HepG2 (cell line): Measurements from ENCODE around the gene BCL7A. TPM values are rescaled to one million over a fixed set of nuclear protein-coding genes. Genes with fewer than 3 reads are reported as not detected.

Experiments used
- ATAC-seq: fragments of 200-7000 bp; cut with Tn5 transposase; 3 replicates; pipeline ENCODE4 v1.9.1; 2020; ENCODE audit warnings: mild to moderate bottlenecking, moderate library complexity
- BruUV-seq: library from RNA; stranded (reverse); fragments of 400-500 nt; replicated peaks from 2 replicates; lab custom pipeline; 2021; lab: Mats Ljungman, UMichigan
- CTCF ChIA-PET: fragments of 300-600 bp; formaldehyde crosslinking; extraction: SDS; loops from one replicate; lab custom pipeline; 2021; ENCODE audit warnings: low total read pairs, inconsistent platforms, low intra/inter-chr PET ratio; lab: Yijun Ruan, JAX
- POLR2A ChIA-PET: fragments of 350-600 bp; sonication (Branson Sonifier 250); formaldehyde crosslinking; loops from one replicate; lab custom pipeline; 2020; ENCODE audit warnings: antibody characterized with exemption, inconsistent platforms; lab: Yijun Ruan, JAX
- DNase-seq: peaks from one replicate; pipeline ENCODE4 v3.0.0-alpha.2; 2015; ENCODE audit warnings: low spot score
- FAIRE-seq: peaks from 3 replicates; lab custom pipeline; 2011; peaks lifted over from hg19 to GRCh38; lab: Jason Lieb, UNC
- H2AFZ ChIP-seq: one replicate; pipeline ENCODE4 v1.6.1; 2011; ENCODE audit warnings: low read length, inconsistent platforms
- H3K27ac ChIP-seq: fragments of 300-600 bp; 3 replicates; pipeline ENCODE4 v1.8.0; 2011; ENCODE audit warnings: mixed run types, mild to moderate bottlenecking, mixed read lengths, low read length, inconsistent platforms; ENCODE audit not compliant: insufficient read depth; ENCODE audit errors: extremely low read length
- H3K27me3 ChIP-seq, 2 experiments: fragments of 200-600 bp in 1 of 2; 2 replicates in 1 of 2; 3 replicates in 1 of 2; pipeline versions ENCODE4 v1.6.0 to v1.8.0; 2011; ENCODE audit warnings: low read length in 2 of 2, mild to moderate bottlenecking in 2 of 2, moderate library complexity in 2 of 2, inconsistent platforms in 1 of 2; ENCODE audit not compliant: insufficient read depth in 2 of 2, control insufficient read depth in 1 of 2
- H3K36me3 ChIP-seq, 2 experiments: fragments of 200-600 bp in 1 of 2; replicated peaks in 1 of 2; 2 replicates in 1 of 2; 3 replicates in 1 of 2; pipeline versions ENCODE4 v1.5.1 to v1.8.0; 2011; ENCODE audit warnings: low read length in 2 of 2, inconsistent platforms in 1 of 2; ENCODE audit not compliant: insufficient read depth in 2 of 2, control insufficient read depth in 1 of 2
- H3K4me1 ChIP-seq: 2 replicates; pipeline ENCODE4 v1.5.1; 2012; ENCODE audit warnings: low read length, inconsistent platforms; ENCODE audit not compliant: insufficient read depth
- H3K4me2 ChIP-seq: 2 replicates; pipeline ENCODE4 v1.6.0; 2011; ENCODE audit warnings: low read depth, low read length, inconsistent platforms
- H3K4me3 ChIP-seq, 3 experiments: fragments of 200-600 bp in 1 of 3; sonication (generic), shearing (Covaris generic) in 1 of 3; replicated peaks in 1 of 3; 2 replicates each; pipeline ENCODE4 v1.5.1; 2011 to 2016; ENCODE audit warnings: low read length in 3 of 3, inconsistent platforms in 2 of 3, low read depth in 2 of 3, mild to moderate bottlenecking in 2 of 3, control low read depth in 1 of 3, mixed read lengths in 1 of 3; ENCODE audit not compliant: insufficient read depth in 1 of 3
- H3K79me2 ChIP-seq: one replicate; pipeline ENCODE4 v1.6.1; 2011; ENCODE audit warnings: low read length, inconsistent platforms; ENCODE audit not compliant: insufficient read depth
- H3K9ac ChIP-seq: 2 replicates; pipeline ENCODE4 v1.6.0; 2011; ENCODE audit warnings: mild to moderate bottlenecking, low read depth, low read length, inconsistent platforms; ENCODE audit not compliant: insufficient read depth
- H3K9me3 ChIP-seq: 2 replicates; pipeline ENCODE4 v1.5.1; 2012; ENCODE audit warnings: mild to moderate bottlenecking, low read length
- H4K20me1 ChIP-seq: 2 replicates; pipeline ENCODE4 v1.6.0; 2011; ENCODE audit warnings: inconsistent platforms, mild to moderate bottlenecking, low read length, moderate library complexity; ENCODE audit not compliant: insufficient read depth
- FLYWCH1 ChIP-seq: sonication (generic); formaldehyde crosslinking; IDR thresholded peaks from 2 replicates; pipeline ENCODE4 v1.8.1; 2023; ENCODE audit warnings: mild to moderate bottlenecking, missing genetic modification reagents
- FOXP1 ChIP-seq, 2 experiments: fragments of 450-650 bp in 1 of 2; IDR thresholded peaks; 2 replicates each; pipeline ENCODE4 v1.6.1; 2017 to 2018; ENCODE audit warnings: antibody characterized with exemption in 1 of 2
- HES4 ChIP-seq: sonication (generic); formaldehyde crosslinking; IDR thresholded peaks from 2 replicates; pipeline ENCODE4 v1.9.0; 2021; ENCODE audit warnings: mild to moderate bottlenecking, missing genetic modification reagents, borderline replicate concordance
- MLLT10 ChIP-seq: sonication (generic); formaldehyde crosslinking; IDR thresholded peaks from 2 replicates; pipeline ENCODE4 v1.4.0; 2020; ENCODE audit warnings: missing genetic modification reagents
- NFE2L2 ChIP-seq: fragments of 150-350 bp; IDR thresholded peaks from 2 replicates; pipeline ENCODE4 v1.6.1; 2014; ENCODE audit warnings: low read length
- RFX5 ChIP-seq: IDR thresholded peaks from 2 replicates; pipeline ENCODE4 v1.6.1; 2011; ENCODE audit warnings: low read depth, low read length, improper control_type of control experiment
- RFXANK ChIP-seq: IDR thresholded peaks from 2 replicates; pipeline ENCODE4 v1.6.1; 2016
- SOX13 ChIP-seq, 3 experiments: fragments of 450-650 bp in 1 of 3; sonication (generic) in 1 of 3; formaldehyde crosslinking in 1 of 3; IDR thresholded peaks in 2 of 3; conservative IDR thresholded peaks in 1 of 3; 2 replicates each; pipeline versions ENCODE4 v1.5.0 to v1.6.1; 2016 to 2020; ENCODE audit warnings: antibody characterized with exemption in 1 of 3, mild to moderate bottlenecking in 1 of 3, missing compliant biosample characterization in 1 of 3, missing genetic modification reagents in 1 of 3, moderate library complexity in 1 of 3
- SYNCRIP ChIP-seq: fragments of 200-400 bp; formaldehyde crosslinking; IDR thresholded peaks from 2 replicates; pipeline ENCODE4 v1.6.1; 2018; ENCODE audit warnings: mild to moderate bottlenecking, low read depth, low read length; ENCODE audit not compliant: insufficient read depth
- TMF1 ChIP-seq: sonication (generic); formaldehyde crosslinking; IDR thresholded peaks from 2 replicates; pipeline ENCODE4 v1.8.1; 2022; ENCODE audit warnings: low read depth, missing genetic modification reagents
- ZFP41 ChIP-seq: sonication (generic); formaldehyde crosslinking; IDR thresholded peaks from 2 replicates; pipeline ENCODE4 v1.4.0; 2020; ENCODE audit warnings: mild to moderate bottlenecking, missing genetic modification reagents, borderline replicate concordance
- ZNF143 ChIP-seq: sonication (generic); formaldehyde crosslinking; IDR thresholded peaks from 2 replicates; pipeline ENCODE4 v1.4.0; 2020; ENCODE audit warnings: missing genetic modification reagents
- ZNF234 ChIP-seq: sonication (generic); formaldehyde crosslinking; conservative IDR thresholded peaks from 2 replicates; pipeline ENCODE4 v1.5.1; 2020; ENCODE audit warnings: mild to moderate bottlenecking, missing genetic modification reagents
- ZNF337 ChIP-seq: sonication (generic); formaldehyde crosslinking; IDR thresholded peaks from 2 replicates; pipeline ENCODE4 v1.5.1; 2020; ENCODE audit warnings: missing genetic modification reagents, low read depth, mild to moderate bottlenecking, borderline replicate concordance
- ZNF550 ChIP-seq: sonication (generic); formaldehyde crosslinking; IDR thresholded peaks from 2 replicates; pipeline ENCODE4 v1.4.0; 2020; ENCODE audit warnings: mild to moderate bottlenecking, missing genetic modification reagents, borderline replicate concordance
- WGBS: methylation state at CpG from one replicate; pipeline ENCODE4 v1.1.6; 2017; ENCODE audit warnings: low lambda C conversion rate; 5-methylcytosine and 5-hydroxymethylcytosine counted together
- in situ Hi-C: cut with HindIII; loops from 2 replicates; pipeline ENCODE4 v1.10.0; 2017; ENCODE audit warnings: low pct_unique_long_range_greater_than_20kb; ENCODE audit not compliant: extremely low pct_ligation_motif_present
- intact Hi-C: fragments of 100-400 bp; cut with micrococcal nuclease; formaldehyde crosslinking; loops from one replicate; pipeline ENCODE4 v1.10.0; 2022; ENCODE audit not compliant: unreplicated experiment
- polyA plus RNA-seq, 8 experiments: library from polyadenylated mRNA; depleted of rRNA in 3 of 8; stranded (reverse) in 7 of 8; unstranded in 1 of 8; fragments of >200 nt; fragmentation: Illumina TruSeq in 4 of 8; extraction: Trizol in 4 of 8; gene quantifications; 2 replicates each; pipeline versions ENCODE4 v1.2.1 to v1.2.3, GENCODE V29; 2011 to 2016; ENCODE audit warnings: low read depth in 4 of 8, missing spikeins in 1 of 8, mixed read lengths in 1 of 8; ENCODE audit not compliant: insufficient read depth in 1 of 8
- total RNA-seq, 5 experiments: library from RNA; depleted of rRNA; stranded (reverse); fragments of >200 nt; fragmentation: Illumina TruSeq; extraction: Trizol; gene quantifications; 2 replicates each; pipeline ENCODE4 v1.2.3, GENCODE V29; 2016; ENCODE audit warnings: low read depth in 1 of 5
- TF ChIP-seq, protein P1 (sequence below): sonication (generic); formaldehyde crosslinking; IDR thresholded peaks from 2 replicates; pipeline ENCODE4 v1.4.0; 2020; ENCODE audit warnings: mild to moderate bottlenecking, missing genetic modification reagents
- TF ChIP-seq, protein P2 (sequence below): sonication (generic); formaldehyde crosslinking; IDR thresholded peaks from 2 replicates; pipeline ENCODE4 v1.9.0; 2022; ENCODE audit warnings: low read depth, missing genetic modification reagents
- TF ChIP-seq, protein P3 (sequence below): IDR thresholded peaks from 2 replicates; pipeline ENCODE4 v1.6.1; 2016; ENCODE audit warnings: low read depth, missing genetic modification reagents, missing compliant biosample characterization

BCL7A gene
- total and polyA plus RNA-seq, 2 of the 13 experiments (the other 11 are each of a cell fraction or from before 2014, with no cell fraction given) = 4.1 to 6.2 TPM

DNA sequence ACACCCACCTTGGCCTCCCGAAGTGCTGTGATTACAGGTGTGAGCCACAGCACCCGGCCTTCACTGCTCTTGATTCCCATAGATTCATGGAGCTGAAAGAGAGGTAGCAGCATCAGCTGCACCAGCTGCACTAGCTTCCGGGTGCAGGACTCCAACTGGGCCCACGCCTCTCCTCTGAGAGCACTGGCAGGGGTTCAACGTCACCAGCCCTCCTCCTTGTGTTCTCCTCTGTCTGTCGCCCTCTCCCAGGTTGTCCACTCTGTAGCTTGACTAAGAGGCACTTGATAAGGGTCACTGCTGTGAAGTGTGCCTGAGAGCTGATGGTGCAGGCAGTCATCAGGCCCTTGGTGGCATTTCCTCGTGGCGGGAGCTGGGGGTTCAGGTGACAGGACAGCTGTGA, 85.2 kb downstream of the BCL7A start:
- TF ChIP-seq TMF1 (CRISPR knock-in tag) = no peak
- TF ChIP-seq, protein P1, sequence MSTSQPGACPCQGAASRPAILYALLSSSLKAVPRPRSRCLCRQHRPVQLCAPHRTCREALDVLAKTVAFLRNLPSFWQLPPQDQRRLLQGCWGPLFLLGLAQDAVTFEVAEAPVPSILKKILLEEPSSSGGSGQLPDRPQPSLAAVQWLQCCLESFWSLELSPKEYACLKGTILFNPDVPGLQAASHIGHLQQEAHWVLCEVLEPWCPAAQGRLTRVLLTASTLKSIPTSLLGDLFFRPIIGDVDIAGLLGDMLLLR (CRISPR knock-in tag) = no peak
- TF ChIP-seq HES4 (CRISPR knock-in tag) = no peak
- TF ChIP-seq NFE2L2 = no peak
- no peak for TF ChIP-seq FLYWCH1 (CRISPR knock-in tag)
- no peak for TF ChIP-seq ZFP41
- no peak for TF ChIP-seq RFX5
- no peak for TF ChIP-seq SOX13 (IDR thresholded peaks at IDR 0.05)
- TF ChIP-seq SOX13 (CRISPR knock-in tag; conservative IDR thresholded peaks at IDR 0.05 in 1 of 2, IDR thresholded peaks at IDR 0.05 in 1 of 2) = no peak
- no peak for TF ChIP-seq ZNF234
- TF ChIP-seq ZNF337 (CRISPR knock-in tag) = no peak
- TF ChIP-seq, protein P2, sequence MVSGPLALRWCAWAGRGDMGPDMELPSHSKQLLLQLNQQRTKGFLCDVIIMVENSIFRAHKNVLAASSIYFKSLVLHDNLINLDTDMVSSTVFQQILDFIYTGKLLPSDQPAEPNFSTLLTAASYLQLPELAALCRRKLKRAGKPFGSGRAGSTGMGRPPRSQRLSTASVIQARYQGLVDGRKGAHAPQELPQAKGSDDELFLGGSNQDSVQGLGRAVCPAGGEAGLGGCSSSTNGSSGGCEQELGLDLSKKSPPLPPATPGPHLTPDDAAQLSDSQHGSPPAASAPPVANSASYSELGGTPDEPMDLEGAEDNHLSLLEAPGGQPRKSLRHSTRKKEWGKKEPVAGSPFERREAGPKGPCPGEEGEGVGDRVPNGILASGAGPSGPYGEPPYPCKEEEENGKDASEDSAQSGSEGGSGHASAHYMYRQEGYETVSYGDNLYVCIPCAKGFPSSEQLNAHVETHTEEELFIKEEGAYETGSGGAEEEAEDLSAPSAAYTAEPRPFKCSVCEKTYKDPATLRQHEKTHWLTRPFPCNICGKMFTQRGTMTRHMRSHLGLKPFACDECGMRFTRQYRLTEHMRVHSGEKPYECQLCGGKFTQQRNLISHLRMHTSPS (CRISPR knock-in tag) = no peak
- TF ChIP-seq MLLT10 (CRISPR knock-in tag) = no peak
- TF ChIP-seq RFXANK (CRISPR knock-in tag) = no peak
- TF ChIP-seq FOXP1 (IDR thresholded peaks at IDR 0.05) = no peak
- TF ChIP-seq FOXP1 (CRISPR knock-in tag; IDR thresholded peaks at IDR 0.05) = no peak
- TF ChIP-seq, protein P3, sequence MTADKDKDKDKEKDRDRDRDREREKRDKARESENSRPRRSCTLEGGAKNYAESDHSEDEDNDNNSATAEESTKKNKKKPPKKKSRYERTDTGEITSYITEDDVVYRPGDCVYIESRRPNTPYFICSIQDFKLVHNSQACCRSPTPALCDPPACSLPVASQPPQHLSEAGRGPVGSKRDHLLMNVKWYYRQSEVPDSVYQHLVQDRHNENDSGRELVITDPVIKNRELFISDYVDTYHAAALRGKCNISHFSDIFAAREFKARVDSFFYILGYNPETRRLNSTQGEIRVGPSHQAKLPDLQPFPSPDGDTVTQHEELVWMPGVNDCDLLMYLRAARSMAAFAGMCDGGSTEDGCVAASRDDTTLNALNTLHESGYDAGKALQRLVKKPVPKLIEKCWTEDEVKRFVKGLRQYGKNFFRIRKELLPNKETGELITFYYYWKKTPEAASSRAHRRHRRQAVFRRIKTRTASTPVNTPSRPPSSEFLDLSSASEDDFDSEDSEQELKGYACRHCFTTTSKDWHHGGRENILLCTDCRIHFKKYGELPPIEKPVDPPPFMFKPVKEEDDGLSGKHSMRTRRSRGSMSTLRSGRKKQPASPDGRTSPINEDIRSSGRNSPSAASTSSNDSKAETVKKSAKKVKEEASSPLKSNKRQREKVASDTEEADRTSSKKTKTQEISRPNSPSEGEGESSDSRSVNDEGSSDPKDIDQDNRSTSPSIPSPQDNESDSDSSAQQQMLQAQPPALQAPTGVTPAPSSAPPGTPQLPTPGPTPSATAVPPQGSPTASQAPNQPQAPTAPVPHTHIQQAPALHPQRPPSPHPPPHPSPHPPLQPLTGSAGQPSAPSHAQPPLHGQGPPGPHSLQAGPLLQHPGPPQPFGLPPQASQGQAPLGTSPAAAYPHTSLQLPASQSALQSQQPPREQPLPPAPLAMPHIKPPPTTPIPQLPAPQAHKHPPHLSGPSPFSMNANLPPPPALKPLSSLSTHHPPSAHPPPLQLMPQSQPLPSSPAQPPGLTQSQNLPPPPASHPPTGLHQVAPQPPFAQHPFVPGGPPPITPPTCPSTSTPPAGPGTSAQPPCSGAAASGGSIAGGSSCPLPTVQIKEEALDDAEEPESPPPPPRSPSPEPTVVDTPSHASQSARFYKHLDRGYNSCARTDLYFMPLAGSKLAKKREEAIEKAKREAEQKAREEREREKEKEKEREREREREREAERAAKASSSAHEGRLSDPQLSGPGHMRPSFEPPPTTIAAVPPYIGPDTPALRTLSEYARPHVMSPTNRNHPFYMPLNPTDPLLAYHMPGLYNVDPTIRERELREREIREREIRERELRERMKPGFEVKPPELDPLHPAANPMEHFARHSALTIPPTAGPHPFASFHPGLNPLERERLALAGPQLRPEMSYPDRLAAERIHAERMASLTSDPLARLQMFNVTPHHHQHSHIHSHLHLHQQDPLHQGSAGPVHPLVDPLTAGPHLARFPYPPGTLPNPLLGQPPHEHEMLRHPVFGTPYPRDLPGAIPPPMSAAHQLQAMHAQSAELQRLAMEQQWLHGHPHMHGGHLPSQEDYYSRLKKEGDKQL = no peak
- TF ChIP-seq ZNF143 (CRISPR knock-in tag) = no peak
- no peak for TF ChIP-seq SYNCRIP
- no peak for TF ChIP-seq ZNF550 (CRISPR knock-in tag)
- TF ChIP-seq, all 625 proteins: peak for 0
- no peak for FAIRE-seq
- ChIA-PET POLR2A (no interaction called here), CTCF (no interaction called here)
- Histone ChIP-seq H3K27ac (no peak overlapping the region), H4K20me1 (0 out of 2 replicates have a peak, but pooled peaks cover 5% of the 10 kb centered on the region), H3K36me3 (no peaks in the 10 kb centered on the region), H3K4me3 (no peak overlapping the region), H3K4me2 (no peak overlapping the region), H3K9ac (no peak overlapping the region), H2AFZ (no peak overlapping the region), H3K4me1 (peaks cover 27% of the 10 kb centered on the region), H3K27me3 (no peaks in the 10 kb centered on the region), H3K79me2 (peaks cover 14% of the 10 kb centered on the region), H3K9me3 (no peaks in the 10 kb centered on the region)
- in situ Hi-C loops = no loop called here
- ATAC-seq = no peak
- 100% methylated on average over 3 of the region's 8 CpGs for WGBS
- no TSS peak for BruUV-seq
- DNase-seq = no peak
- intact Hi-C loops = no loop called here
